Hepatocyte (in vitro differentiated cells): ENCODE data around the gene COL13A1.

Experiments used
- CTCF ChIP-seq: fragments of 200-600 bp; sonication (generic); IDR thresholded peaks from 2 replicates; pipeline ENCODE4 v1.5.1; 2016; ENCODE audit warnings: antibody characterized with exemption, mild to moderate bottlenecking; ENCODE audit not compliant: poor library complexity
- EZH2phosphoT487 ChIP-seq: fragments of 200-600 bp; sonication (generic); IDR thresholded peaks from one replicate; pipeline ENCODE4 v1.6.1; 2018; ENCODE audit warnings: antibody characterized with exemption, mild to moderate bottlenecking, low read depth, moderate library complexity; ENCODE audit not compliant: unreplicated experiment, severe bottlenecking

GRCh38 chr10:69791812-69792211, 9.9 kb upstream of the COL13A1 start:
- no peak for TF ChIP-seq CTCF
- no peak for TF ChIP-seq EZH2phosphoT487
